Activated naive CD8-positive, alpha-beta T cell treated with anti-CD3 and anti-CD28 coated beads, Interleukin-2, amount 50 U/mL, for 24 hours (primary cell): ENCODE measurements around the gene ACAN.

Experiments
- ATAC-seq: fragments of 150-1000 bp; cut with Tn5 transposase; one replicate; pipeline ENCODE4 v1.10.0; 2021
- DNase-seq: peaks from one replicate; pipeline ENCODE4 v3.0.0; 2021
- H3K27ac Mint-ChIP-seq: one replicate; pipeline ENCODE4 v1.8.0; 2021; ENCODE audit warnings: mild to moderate bottlenecking, mixed read lengths
- H3K27me3 Mint-ChIP-seq: one replicate; pipeline ENCODE4 v1.8.0; 2021; ENCODE audit warnings: mixed read lengths
- H3K36me3 Mint-ChIP-seq: one replicate; pipeline ENCODE4 v1.8.0; 2021; ENCODE audit warnings: low read depth, mixed read lengths
- H3K4me1 Mint-ChIP-seq: one replicate; pipeline ENCODE4 v1.8.0; 2021; ENCODE audit warnings: mixed read lengths
- H3K4me3 Mint-ChIP-seq: one replicate; pipeline ENCODE4 v1.8.0; 2021; ENCODE audit warnings: mild to moderate bottlenecking, moderate library complexity, mixed read lengths
- H3K9me3 Mint-ChIP-seq: one replicate; pipeline ENCODE4 v1.8.0; 2021; ENCODE audit warnings: mixed read lengths

ACAN gene

GRCh38 chr15:88803241-88803919, at the start of gene ACAN:
Gene ACAN, plus strand, starts transcription at chr15:88803436. Its CDS starts 32,771 bp downstream, at chr15:88836207.
- H3K27me3 Mint-ChIP-seq = peaks cover 69% of the 10 kb centered on the region
- H3K4me3 Mint-ChIP-seq = peak within 1 kb of the TSS; percentile 53
- H3K9me3 Mint-ChIP-seq = no peaks in the 10 kb centered on the region
- ATAC-seq (peak; percentile 1), DNase-seq (no peak)
- H3K36me3 Mint-ChIP-seq = no peaks in the 10 kb centered on the region
- H3K4me1 Mint-ChIP-seq = peaks cover 5% of the 10 kb centered on the region
- no peak within 1 kb of the TSS for H3K27ac Mint-ChIP-seq

GRCh38 chr15:88756521-88756920, 46.7 kb upstream of the ACAN start:
- ATAC-seq = no peak
- Mint-ChIP-seq H3K27ac (no peak overlapping the region), H3K4me3 (no peak overlapping the region), H3K4me1 (no peaks in the 10 kb centered on the region), H3K9me3 (no peaks in the 10 kb centered on the region), H3K36me3 (no peaks in the 10 kb centered on the region), H3K27me3 (peaks cover 6% of the 10 kb centered on the region)
- no peak for DNase-seq

GRCh38 chr15:88756921-88757320, 46.3 kb upstream of the ACAN start:
- H3K4me1 Mint-ChIP-seq = no peaks in the 10 kb centered on the region
- no peak overlapping the region for H3K4me3 Mint-ChIP-seq
- DNase-seq (no peak), ATAC-seq (no peak)
- H3K27ac Mint-ChIP-seq = no peak overlapping the region
- no peaks in the 10 kb centered on the region for H3K36me3 Mint-ChIP-seq
- peaks cover 6% of the 10 kb centered on the region for H3K27me3 Mint-ChIP-seq
- H3K9me3 Mint-ChIP-seq = no peaks in the 10 kb centered on the region

- peaks cover 1% of the 10 kb centered on the region for H3K27me3 Mint-ChIP-seq
- ATAC-seq = no peak
- no peaks in the 10 kb centered on the region for H3K9me3 Mint-ChIP-seq
- H3K27ac Mint-ChIP-seq = no peak overlapping the region
- H3K4me1 Mint-ChIP-seq = no peaks in the 10 kb centered on the region
- no peak for DNase-seq
- H3K36me3 Mint-ChIP-seq = no peaks in the 10 kb centered on the region
- no peak overlapping the region for H3K4me3 Mint-ChIP-seq
Measured at GRCh38 chr15:88759872-88760271, 43.4 kb upstream of the ACAN start.

- no peaks in the 10 kb centered on the region for H3K9me3 Mint-ChIP-seq
- H3K27me3 Mint-ChIP-seq = peaks cover 16% of the 10 kb centered on the region
- H3K27ac Mint-ChIP-seq = no peak overlapping the region
- no peaks in the 10 kb centered on the region for H3K4me1 Mint-ChIP-seq
- ATAC-seq (no peak), DNase-seq (no peak)
- no peak overlapping the region for H3K4me3 Mint-ChIP-seq
- no peaks in the 10 kb centered on the region for H3K36me3 Mint-ChIP-seq
Measured at GRCh38 chr15:88764448-88764847, 38.8 kb upstream of the ACAN start.

GRCh38 chr15:88765212-88765611, 38.0 kb upstream of the ACAN start:
- Mint-ChIP-seq H3K4me3 (no peak overlapping the region), H3K9me3 (peaks cover 7% of the 10 kb centered on the region), H3K27ac (no peak overlapping the region), H3K4me1 (no peaks in the 10 kb centered on the region), H3K27me3 (peaks cover 22% of the 10 kb centered on the region), H3K36me3 (no peaks in the 10 kb centered on the region)
- DNase-seq = no peak
- ATAC-seq = no peak

- Mint-ChIP-seq H3K27me3 (peaks cover 41% of the 10 kb centered on the region), H3K27ac (no peak overlapping the region)
- no peak for ATAC-seq
Measured at GRCh38 chr15:88769161-88769971, 33.9 kb upstream of the ACAN start.

GRCh38 chr15:88775776-88776175, 27.5 kb upstream of the ACAN start:
- ATAC-seq (no peak), DNase-seq (no peak)
- no peaks in the 10 kb centered on the region for H3K36me3 Mint-ChIP-seq
- H3K4me3 Mint-ChIP-seq = no peak overlapping the region
- H3K4me1 Mint-ChIP-seq = no peaks in the 10 kb centered on the region
- H3K27me3 Mint-ChIP-seq = peaks cover 30% of the 10 kb centered on the region
- H3K27ac Mint-ChIP-seq = no peak overlapping the region
- peaks cover 10% of the 10 kb centered on the region for H3K9me3 Mint-ChIP-seq

More at GRCh38 chr15:88769161-88769971, 33.9 kb upstream of the ACAN start:
- Mint-ChIP-seq H3K36me3 (no peaks in the 10 kb centered on the region), H3K4me3 (no peak overlapping the region), H3K9me3 (peaks cover 8% of the 10 kb centered on the region), H3K4me1 (no peaks in the 10 kb centered on the region)
- DNase-seq = peak; percentile 3

- Mint-ChIP-seq H3K27me3 (peaks cover 23% of the 10 kb centered on the region), H3K4me1 (no peaks in the 10 kb centered on the region), H3K36me3 (no peaks in the 10 kb centered on the region), H3K4me3 (no peak overlapping the region), H3K9me3 (peaks cover 10% of the 10 kb centered on the region), H3K27ac (no peak overlapping the region)
- ATAC-seq = no peak
- no peak for DNase-seq
Measured at GRCh38 chr15:88776646-88777045, 26.6 kb upstream of the ACAN start.

GRCh38 chr15:88779944-88780343, 23.3 kb upstream of the ACAN start:
- Mint-ChIP-seq H3K27ac (no peak overlapping the region), H3K27me3 (peaks cover 18% of the 10 kb centered on the region), H3K4me1 (no peaks in the 10 kb centered on the region), H3K4me3 (no peak overlapping the region), H3K36me3 (no peaks in the 10 kb centered on the region), H3K9me3 (peaks cover 10% of the 10 kb centered on the region)
- ATAC-seq (no peak), DNase-seq (no peak)

- no peaks in the 10 kb centered on the region for H3K9me3 Mint-ChIP-seq
- no peak overlapping the region for H3K4me3 Mint-ChIP-seq
- no peak for DNase-seq
- no peaks in the 10 kb centered on the region for H3K4me1 Mint-ChIP-seq
- no peak for ATAC-seq
- no peak overlapping the region for H3K27ac Mint-ChIP-seq
- H3K36me3 Mint-ChIP-seq = no peaks in the 10 kb centered on the region
- H3K27me3 Mint-ChIP-seq = peaks cover 9% of the 10 kb centered on the region
Measured at GRCh38 chr15:88782465-88782864, 20.8 kb upstream of the ACAN start.

- DNase-seq (no peak), ATAC-seq (no peak)
- Mint-ChIP-seq H3K4me1 (no peaks in the 10 kb centered on the region), H3K27me3 (peaks cover 5% of the 10 kb centered on the region), H3K36me3 (no peaks in the 10 kb centered on the region), H3K4me3 (no peak overlapping the region), H3K27ac (no peak overlapping the region), H3K9me3 (no peaks in the 10 kb centered on the region)
Measured at GRCh38 chr15:88785217-88785616, 18.0 kb upstream of the ACAN start.

GRCh38 chr15:88788036-88788435, 15.2 kb upstream of the ACAN start:
- Mint-ChIP-seq H3K9me3 (no peaks in the 10 kb centered on the region), H3K4me3 (no peak overlapping the region), H3K4me1 (no peaks in the 10 kb centered on the region), H3K27ac (no peak overlapping the region), H3K36me3 (no peaks in the 10 kb centered on the region), H3K27me3 (peaks cover 17% of the 10 kb centered on the region)
- ATAC-seq (no peak), DNase-seq (no peak)

- no peak overlapping the region for H3K4me3 Mint-ChIP-seq
- no peak for ATAC-seq
- H3K27me3 Mint-ChIP-seq = peaks cover 23% of the 10 kb centered on the region
Measured at GRCh38 chr15:88788816-88789215, 14.4 kb upstream of the ACAN start.

GRCh38 chr15:88790486-88790885, 12.8 kb upstream of the ACAN start:
- no peak for DNase-seq
- Mint-ChIP-seq H3K4me1 (no peaks in the 10 kb centered on the region), H3K4me3 (no peak overlapping the region), H3K9me3 (no peaks in the 10 kb centered on the region), H3K36me3 (no peaks in the 10 kb centered on the region), H3K27ac (no peak overlapping the region), H3K27me3 (peaks cover 32% of the 10 kb centered on the region)
- ATAC-seq = no peak

More at GRCh38 chr15:88788816-88789215, 14.4 kb upstream of the ACAN start:
- Mint-ChIP-seq H3K36me3 (no peaks in the 10 kb centered on the region), H3K27ac (no peak overlapping the region), H3K4me1 (no peaks in the 10 kb centered on the region), H3K9me3 (no peaks in the 10 kb centered on the region)
- DNase-seq = no peak
